T-cell (primary cell): ENCODE measurements around the gene MCAM. TPM values are rescaled to one million over a fixed set of nuclear protein-coding genes. Genes with fewer than 3 reads are reported as not detected.

ENCODE experiments used
- ATAC-seq, 4 experiments: fragments of 200-7000 bp in 3 of 4; fragments of 150-1000 bp in 1 of 4; cut with Tn5 transposase; replicated peaks in 1 of 4; 1 replicate in 3 of 4; 2 replicates in 1 of 4; pipeline ENCODE4 v1.10.0; 2021; ENCODE audit warnings: moderate library complexity in 3 of 4, mild to moderate bottlenecking in 2 of 4, moderate number of reproducible peaks in 1 of 4
- CTCF ChIA-PET, 2 donors: fragments of 300-600 bp; sonication (Branson Sonifier 250); formaldehyde crosslinking; loops; one replicate each; lab custom pipeline; 2022; ENCODE audit warnings: antibody characterized with exemption in 2 of 2; lab: Charles Lee
- POLR2A ChIA-PET, 2 donors: fragments of 300-600 bp; sonication (Branson Sonifier 250); formaldehyde crosslinking; loops; one replicate each; lab custom pipeline; 2022; ENCODE audit warnings: antibody characterized with exemption in 2 of 2; lab: Charles Lee
- DNase-seq, 35 experiments: peaks; one replicate each; pipeline versions ENCODE4 v3.0.0 to v3.0.0-alpha.2; 2013 to 2023
- H3K27ac ChIP-seq: one replicate; pipeline ENCODE4 v1.5.1; 2013; ENCODE audit warnings: low read length
- H3K27me3 ChIP-seq, 2 experiments: replicated peaks in 1 of 2; 1 replicate in 1 of 2; 2 replicates in 1 of 2; pipeline versions ENCODE4 v1.6.1 to v1.7.0; 2013; ENCODE audit warnings: low read length in 1 of 2, mixed read lengths in 1 of 2; ENCODE audit not compliant: control insufficient read depth in 2 of 2, insufficient read depth in 2 of 2; ENCODE audit errors: extremely low read depth in 1 of 2
- H3K36me3 ChIP-seq, 2 donors: 1 replicate in 1 of 2; 2 replicates in 1 of 2; pipeline versions ENCODE4 v1.6.1 to v1.7.0; 2013; ENCODE audit warnings: low read length in 1 of 2; ENCODE audit not compliant: control insufficient read depth in 2 of 2, insufficient read depth in 1 of 2; ENCODE audit errors: extremely low read depth in 1 of 2
- H3K4me1 ChIP-seq, 2 experiments: 1 replicate in 1 of 2; 2 replicates in 1 of 2; pipeline versions ENCODE4 v1.6.1 to v1.7.0; 2013; ENCODE audit warnings: low read length in 2 of 2, mixed read lengths in 1 of 2; ENCODE audit not compliant: insufficient read depth in 2 of 2, control insufficient read depth in 1 of 2; ENCODE audit errors: extremely low read depth in 1 of 2
- H3K4me3 ChIP-seq, 2 donors: 1 replicate in 1 of 2; 2 replicates in 1 of 2; pipeline versions ENCODE4 v1.5.1 to v1.7.0; 2013; ENCODE audit warnings: mild to moderate bottlenecking in 2 of 2, low read length in 1 of 2, moderate library complexity in 1 of 2; ENCODE audit not compliant: control insufficient read depth in 1 of 2; ENCODE audit errors: extremely low read depth in 1 of 2
- H3K9me3 ChIP-seq: 2 replicates; pipeline ENCODE4 v1.7.0; 2013
- H3K27ac Mint-ChIP-seq, 2 donors: one replicate each; pipeline ENCODE4 v1.8.0; 2020 to 2021; ENCODE audit warnings: mild to moderate bottlenecking in 2 of 2, mixed read lengths in 2 of 2
- H3K27me3 Mint-ChIP-seq, 2 donors: one replicate each; pipeline ENCODE4 v1.8.0; 2021 to 2022; ENCODE audit warnings: mixed read lengths in 2 of 2
- H3K36me3 Mint-ChIP-seq: one replicate; pipeline ENCODE4 v1.8.0; 2021; ENCODE audit warnings: mixed read lengths
- H3K4me1 Mint-ChIP-seq, 3 donors: one replicate each; pipeline ENCODE4 v1.8.0; 2020 to 2022; ENCODE audit warnings: mixed read lengths in 3 of 3, mild to moderate bottlenecking in 1 of 3
- H3K4me3 Mint-ChIP-seq, 3 donors: one replicate each; pipeline ENCODE4 v1.8.0; 2020 to 2022; ENCODE audit warnings: mild to moderate bottlenecking in 3 of 3, mixed read lengths in 3 of 3, moderate library complexity in 3 of 3
- H3K9me3 Mint-ChIP-seq, 3 donors: one replicate each; pipeline ENCODE4 v1.8.0; 2020 to 2022; ENCODE audit warnings: mixed read lengths in 3 of 3
- WGBS: methylation state at CpG from one replicate; pipeline ENCODE4 v1.1.5; 2013; ENCODE audit warnings: missing lambda C conversion rate; ENCODE audit not compliant: insufficient coverage; 5-methylcytosine and 5-hydroxymethylcytosine counted together
- total RNA-seq, 35 experiments: library from RNA in 6 of 35; stranded (reverse) in 6 of 35; fragments of 120-200 nt in 1 of 35; gene quantifications; one replicate each; pipeline versions ENCODE4 v1.2.1 to v1.2.4 and lab custom pipeline; 2013 to 2026

MCAM gene
- total RNA-seq, 5 donors from 2014 or later (not counting 1 experiment from before 2014, with no cell fraction given), result 0.50 to 10.2 (median 0.76) TPM

DNA sequence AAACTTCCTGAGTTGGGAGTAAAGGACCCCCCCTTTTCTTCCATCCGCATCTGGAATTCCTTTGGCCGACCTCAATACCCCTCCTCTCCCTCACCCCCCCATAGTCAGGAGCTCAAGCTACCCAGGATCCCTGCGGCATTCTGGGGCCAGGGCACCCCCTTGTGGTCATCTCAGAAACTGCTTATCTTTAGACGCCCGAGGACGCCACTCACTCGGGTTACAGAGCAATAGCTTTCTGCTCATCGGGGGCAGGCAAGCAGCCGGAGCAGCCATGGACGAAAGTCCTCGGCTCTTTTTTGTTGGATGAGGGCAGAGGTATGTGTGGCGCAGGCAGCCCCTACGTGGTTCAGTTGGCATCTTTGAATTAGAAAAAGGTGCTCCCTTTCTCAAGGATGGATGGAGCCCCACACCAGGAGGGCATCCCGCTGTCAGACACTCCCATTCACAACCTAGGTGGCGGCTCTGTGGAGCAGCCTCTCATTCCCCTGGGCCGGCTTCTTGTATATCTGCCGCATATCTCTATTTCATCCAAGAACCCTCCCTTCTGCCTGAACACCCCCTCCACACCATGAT lies 21.5 kb upstream of the MCAM start:
- DNase-seq (peak in 34 of 35 experiments; percentile 22 to 84 (median 60)), ATAC-seq (peak in 3 of 4 experiments; percentile 17 to 23 (median 23))
- Mint-ChIP-seq H3K36me3 (peaks cover 7% of the 10 kb centered on the region), H3K27me3 (peaks cover 15 to 34% of the 10 kb centered on the region in 2 donors), H3K4me1 (peaks cover 38 to 50% (median 40%) of the 10 kb centered on the region in 3 donors), H3K9me3 (no peaks in the 10 kb centered on the region), H3K4me3 (peak overlapping the region in 2 of 3 donors; percentile 26 to 65), H3K27ac (no peak overlapping the region)
- H3K4me3 ChIP-seq, result no peak overlapping the region
- H3K27ac ChIP-seq, result no peak overlapping the region
- H3K36me3 ChIP-seq, result peaks cover 2 to 6% of the 10 kb centered on the region in 2 donors
- H3K9me3 ChIP-seq, result no peaks in the 10 kb centered on the region
- peaks cover 6 to 53% of the 10 kb centered on the region in 2 experiments for H3K27me3 ChIP-seq
- WGBS, result 38% methylated on average over 10 of the region's 17 CpGs
- POLR2A ChIA-PET, result interaction anchor here (0.5 to 0.6 kb wide), 5 partner anchors 10 to 734 kb away, joined by 5 to 14 read pairs (median 10); no protein-coding TSS in a partner anchor
- CTCF ChIA-PET, result interaction anchor here (0.6 to 2.8 kb wide), 27 partner anchors 9 to 1273 kb away, joined by 3 to 11 read pairs (median 4); partner anchors contain the start of genes CBL (in 2 of the 2) and NLRX1 (in 1 of the 2)
- H3K4me1 ChIP-seq, result peaks cover 14 to 58% of the 10 kb centered on the region in 2 experiments

DNA sequence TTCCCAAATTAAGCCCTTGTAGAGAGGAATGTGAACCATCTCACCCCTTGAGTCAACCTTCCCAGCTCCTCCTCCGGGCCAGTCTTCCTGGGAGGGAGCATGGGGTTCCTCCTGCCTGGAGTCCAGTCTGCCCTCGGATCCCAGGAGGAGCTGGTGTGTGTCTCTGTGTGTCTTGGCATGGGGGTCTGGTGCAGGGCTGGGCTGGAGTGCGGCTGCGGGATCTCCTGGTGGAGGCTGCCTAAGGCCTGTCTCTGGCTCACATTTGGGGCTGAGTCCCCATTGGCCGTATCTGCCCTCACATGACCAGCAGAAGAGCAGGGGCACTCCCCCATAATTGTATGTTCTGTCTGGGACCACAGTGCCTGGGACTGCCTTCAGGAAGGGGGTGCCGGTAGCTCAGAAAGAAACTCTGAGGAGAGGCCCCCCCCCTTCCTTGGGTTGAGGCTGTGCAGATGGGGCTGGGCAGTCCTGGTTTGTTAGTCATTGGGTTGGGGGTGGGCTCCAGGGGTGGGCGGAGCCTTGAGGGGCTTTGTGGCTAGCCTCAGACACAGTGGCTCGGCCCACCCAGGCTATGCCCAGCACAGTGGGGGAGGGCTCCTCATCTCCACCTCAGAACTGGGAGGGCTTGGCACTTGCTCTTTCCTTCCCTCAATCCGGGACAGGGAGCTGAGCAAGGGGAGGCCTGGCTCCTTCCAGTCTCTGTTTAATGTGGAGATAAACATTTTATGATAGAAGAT lies 20.8 kb upstream of the MCAM start:
- H3K36me3 Mint-ChIP-seq, result peaks cover 7% of the 10 kb centered on the region
- Histone ChIP-seq H3K9me3 (no peaks in the 10 kb centered on the region), H3K27me3 (peaks cover 6 to 47% of the 10 kb centered on the region in 2 experiments), H3K27ac (no peak overlapping the region), H3K4me3 (no peak overlapping the region), H3K36me3 (peaks cover 2 to 6% of the 10 kb centered on the region in 2 donors), H3K4me1 (peaks cover 14 to 58% of the 10 kb centered on the region in 2 experiments)
- peak overlapping the region in 1 of 3 donors; percentile 93 for H3K4me3 Mint-ChIP-seq
- peaks cover 12 to 28% of the 10 kb centered on the region in 2 donors for H3K27me3 Mint-ChIP-seq
- no peak for ATAC-seq
- ChIA-PET CTCF (interaction anchor here (0.5 to 2.8 kb wide), 28 partner anchors 9 to 1274 kb away, joined by 3 to 11 read pairs (median 4); partner anchors contain the start of genes CBL (in 2 of the 2), C2CD2L (in 1 of the 2), MFRP (in 1 of the 2) and NLRX1 (in 1 of the 2)), POLR2A (interaction anchor here (0.6 kb wide), 3 partner anchors 16 to 324 kb away, joined by 3 to 11 read pairs (median 8); no protein-coding TSS in a partner anchor)
- DNase-seq, result no peak
- WGBS, result 100% methylated on average over 1 of the region's 9 CpGs
- H3K4me1 Mint-ChIP-seq, result peaks cover 38 to 55% (median 42%) of the 10 kb centered on the region in 3 donors
- H3K27ac Mint-ChIP-seq, result no peak overlapping the region
- H3K9me3 Mint-ChIP-seq, result no peaks in the 10 kb centered on the region

DNA sequence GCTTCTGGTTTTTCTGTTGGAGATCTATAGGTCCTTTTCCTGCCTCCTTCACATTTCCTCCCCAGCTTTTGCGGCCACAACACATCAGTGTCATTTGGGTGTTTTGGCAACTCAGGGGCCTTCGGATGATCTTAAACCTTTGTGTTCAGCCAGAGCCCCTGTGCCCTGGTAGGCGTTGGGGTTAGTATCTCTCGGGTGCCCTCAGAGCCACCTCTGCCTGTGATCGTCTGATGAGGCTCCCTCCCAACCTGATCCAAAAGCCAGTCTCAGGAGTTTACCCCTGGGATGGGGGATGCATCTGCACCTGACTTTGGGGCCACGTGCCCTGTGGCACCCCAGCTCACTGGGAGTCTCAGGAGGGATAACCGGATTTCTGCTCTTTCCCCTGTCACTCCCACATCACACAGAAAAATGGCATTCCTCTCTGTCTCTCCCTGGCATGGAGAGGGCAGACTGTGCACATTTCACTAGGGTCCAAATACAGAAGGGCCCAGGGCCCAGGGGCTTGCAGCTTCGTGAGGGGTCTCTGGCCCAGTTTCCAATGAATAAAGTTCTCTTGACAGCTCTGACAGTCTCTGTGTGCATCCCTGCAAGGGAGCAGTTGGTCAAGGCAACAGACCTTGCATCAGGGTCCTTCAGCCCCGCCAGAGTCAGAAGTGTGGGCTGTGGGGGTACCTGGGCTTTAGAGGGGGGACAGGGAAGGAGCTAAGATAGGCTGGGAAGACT lies 20.0 kb upstream of the MCAM start:
- Histone ChIP-seq H3K27me3 (peaks cover 6 to 38% of the 10 kb centered on the region in 2 experiments), H3K4me1 (peaks cover 14 to 58% of the 10 kb centered on the region in 2 experiments), H3K27ac (no peak overlapping the region), H3K4me3 (no peak overlapping the region), H3K9me3 (no peaks in the 10 kb centered on the region), H3K36me3 (peaks cover 2 to 6% of the 10 kb centered on the region in 2 donors)
- POLR2A ChIA-PET, result interaction anchor here in 1 of 2 donors (0.6 kb wide), 1 partner anchor 324 kb away, joined by 3 read pairs; no protein-coding TSS in a partner anchor
- H3K4me1 Mint-ChIP-seq, result peaks cover 38 to 57% (median 42%) of the 10 kb centered on the region in 3 donors
- DNase-seq (no peak), ATAC-seq (no peak)
- H3K9me3 Mint-ChIP-seq, result no peaks in the 10 kb centered on the region
- 95% methylated on average over 6 of the region's 9 CpGs for WGBS
- CTCF ChIA-PET, result interaction anchor here (0.6 to 2.8 kb wide), 6 partner anchors 10 to 131 kb away, joined by 3 to 10 read pairs (median 4); partner anchors contain the start of genes CBL (in 1 of the 2) and MFRP (in 1 of the 2)
- H3K4me3 Mint-ChIP-seq, result peak overlapping the region; percentile 60 to 93 (median 74)
- peaks cover 7% of the 10 kb centered on the region for H3K36me3 Mint-ChIP-seq
- no peak overlapping the region for H3K27ac Mint-ChIP-seq
- peaks cover 12 to 24% of the 10 kb centered on the region in 2 donors for H3K27me3 Mint-ChIP-seq

DNA sequence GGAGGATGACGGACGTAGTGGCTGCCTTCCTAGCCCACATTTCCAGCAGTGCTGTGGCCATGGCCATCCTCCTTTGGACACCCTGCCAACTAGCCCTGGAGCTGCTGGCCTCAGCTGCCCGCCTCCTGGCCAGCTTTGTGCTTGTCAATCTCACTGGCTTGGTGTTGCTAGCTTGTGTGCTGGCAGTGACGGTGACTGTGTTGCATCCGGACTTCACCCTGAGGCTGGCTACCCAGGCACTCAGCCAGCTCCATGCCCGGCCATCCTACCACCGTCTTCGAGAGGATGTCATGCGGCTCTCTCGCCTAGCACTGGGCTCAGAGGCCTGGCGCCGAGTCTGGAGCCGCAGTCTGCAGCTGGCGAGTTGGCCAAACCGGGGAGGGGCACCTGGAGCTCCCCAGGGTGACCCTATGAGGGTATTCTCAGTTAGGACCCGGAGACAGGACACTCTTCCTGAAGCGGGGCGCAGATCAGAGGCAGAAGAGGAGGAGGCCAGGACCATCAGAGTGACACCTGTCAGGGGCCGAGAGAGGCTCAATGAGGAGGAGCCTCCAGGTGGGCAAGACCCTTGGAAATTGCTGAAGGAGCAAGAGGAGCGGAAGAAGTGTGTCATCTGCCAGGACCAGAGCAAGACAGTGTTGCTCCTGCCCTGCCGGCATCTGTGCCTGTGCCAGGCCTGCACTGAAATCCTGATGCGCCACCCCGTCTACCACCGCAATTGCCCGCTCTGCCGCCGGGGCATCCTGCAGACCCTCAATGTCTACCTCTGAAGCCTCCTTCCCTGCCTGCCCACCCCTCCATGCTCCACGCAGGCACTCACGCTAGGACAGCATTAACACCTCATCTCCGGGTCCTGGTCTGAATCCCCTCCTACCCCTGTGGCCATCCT lies 19.0 kb upstream of the MCAM start:
- H3K27ac Mint-ChIP-seq, result no peak overlapping the region
- Histone ChIP-seq H3K27ac (no peak overlapping the region), H3K36me3 (peaks cover 2 to 6% of the 10 kb centered on the region in 2 donors), H3K27me3 (peaks cover 4 to 30% of the 10 kb centered on the region in 2 experiments), H3K4me3 (no peak overlapping the region), H3K9me3 (no peaks in the 10 kb centered on the region), H3K4me1 (peaks cover 14 to 53% of the 10 kb centered on the region in 2 experiments)
- ATAC-seq (no peak), DNase-seq (no peak)
- CTCF ChIA-PET, result interaction anchor here in 1 of 2 donors (0.6 kb wide), 1 partner anchor 234 kb away, joined by 3 read pairs; the partner anchor contains the start of gene DPAGT1
- no peaks in the 10 kb centered on the region for H3K9me3 Mint-ChIP-seq
- H3K36me3 Mint-ChIP-seq, result peaks cover 3% of the 10 kb centered on the region
- WGBS, result 97% methylated on average over 25 of the region's 30 CpGs
- peak overlapping the region; percentile 93 to 99 (median 98) for H3K4me3 Mint-ChIP-seq
- H3K27me3 Mint-ChIP-seq, result peaks cover 7 to 16% of the 10 kb centered on the region in 2 donors
- POLR2A ChIA-PET, result no interaction called here
- peaks cover 34 to 53% (median 38%) of the 10 kb centered on the region in 3 donors for H3K4me1 Mint-ChIP-seq

DNA sequence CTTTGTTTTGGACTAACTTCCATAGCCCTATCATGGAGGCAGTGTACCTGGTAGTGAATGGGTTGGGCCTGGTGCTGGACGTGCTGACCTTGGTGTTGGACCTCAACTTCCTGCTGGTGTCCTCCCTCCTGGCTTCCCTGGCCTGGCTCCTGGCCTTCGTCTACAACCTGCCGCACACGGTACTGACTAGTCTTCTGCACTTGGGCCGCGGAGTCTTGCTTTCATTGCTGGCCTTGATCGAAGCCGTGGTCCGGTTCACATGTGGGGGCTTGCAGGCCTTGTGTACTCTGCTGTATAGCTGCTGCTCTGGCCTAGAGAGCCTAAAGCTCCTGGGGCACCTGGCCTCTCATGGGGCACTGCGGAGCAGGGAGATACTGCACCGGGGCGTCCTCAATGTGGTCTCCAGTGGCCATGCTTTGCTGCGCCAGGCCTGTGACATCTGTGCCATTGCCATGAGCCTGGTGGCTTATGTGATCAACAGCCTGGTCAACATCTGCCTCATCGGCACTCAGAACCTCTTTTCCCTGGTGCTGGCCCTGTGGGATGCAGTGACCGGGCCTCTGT lies 18.2 kb upstream of the MCAM start:
- Mint-ChIP-seq H3K27ac (peak overlapping the region; percentile 92 to 93), H3K36me3 (peaks cover 3% of the 10 kb centered on the region), H3K4me1 (peaks cover 31 to 51% (median 37%) of the 10 kb centered on the region in 3 donors), H3K9me3 (no peaks in the 10 kb centered on the region), H3K4me3 (peak overlapping the region; percentile 93 to 99 (median 98)), H3K27me3 (peaks cover 11 to 17% of the 10 kb centered on the region in 2 donors)
- no peak for ATAC-seq
- DNase-seq, result no peak
- peak overlapping the region; percentile 77 to 95 for H3K4me3 ChIP-seq
- peaks cover 4 to 23% of the 10 kb centered on the region in 2 experiments for H3K27me3 ChIP-seq
- H3K4me1 ChIP-seq, result peaks cover 13 to 46% of the 10 kb centered on the region in 2 experiments
- ChIA-PET CTCF (interaction anchor here in 1 of 2 donors (0.6 kb wide), 1 partner anchor 233 kb away, joined by 3 read pairs; the partner anchor contains the start of gene DPAGT1), POLR2A (no interaction called here)
- peak overlapping the region; percentile 60 for H3K27ac ChIP-seq
- peaks cover 2 to 6% of the 10 kb centered on the region in 2 donors for H3K36me3 ChIP-seq
- H3K9me3 ChIP-seq, result no peaks in the 10 kb centered on the region
- 88% methylated on average over 15 of the region's 15 CpGs for WGBS
